Urinary bladder (tissue), 4 donors: Measurements from ENCODE around the gene TMEM121. TPM values are rescaled to one million over a fixed set of nuclear protein-coding genes. Genes with fewer than 3 reads are reported as not detected.
A peak's percentile ranks its signal among the peaks of the same experiment; 100 is the strongest.

Experiments used
- DNase-seq: peaks from one replicate; pipeline ENCODE4 v3.0.0-alpha.2; 2015; ENCODE audit errors: extremely low spot score
- H3K27ac ChIP-seq: one replicate; pipeline ENCODE4 v1.5.1; 2013; ENCODE audit warnings: low read depth, mild to moderate bottlenecking, moderate library complexity
- H3K36me3 ChIP-seq: one replicate; pipeline ENCODE4 v1.6.1; 2013; ENCODE audit warnings: mild to moderate bottlenecking, moderate library complexity; ENCODE audit not compliant: insufficient read depth
- H3K4me1 ChIP-seq: one replicate; pipeline ENCODE4 v1.6.1; 2013; ENCODE audit warnings: mild to moderate bottlenecking, moderate library complexity; ENCODE audit not compliant: insufficient read depth
- H3K4me3 ChIP-seq: one replicate; pipeline ENCODE4 v1.5.1; 2013; ENCODE audit warnings: low read depth, low read length
- WGBS: extraction: QIAGEN DNeasy Blood & Tissue Kit; methylation state at CpG from one replicate; pipeline ENCODE4 v1.1.7; 2013; 5-methylcytosine and 5-hydroxymethylcytosine counted together
- polyA plus RNA-seq: library from polyadenylated mRNA; stranded (reverse); fragments of 200-250 nt; gene quantifications from one replicate; pipeline ENCODE4 v1.2.3, GENCODE V29; 2013
- total RNA-seq: library from RNA; depleted of rRNA; stranded (reverse); fragments of >200 nt; gene quantifications from one replicate; pipeline ENCODE4 v1.2.3, GENCODE V29; 2014
- donor health status: healthy with polysubstance abuse.
- donor health status: healthy.

The TMEM121 gene
- total and polyA plus RNA-seq, 2 donors, result 1.3 to 6.7 TPM

DNA sequence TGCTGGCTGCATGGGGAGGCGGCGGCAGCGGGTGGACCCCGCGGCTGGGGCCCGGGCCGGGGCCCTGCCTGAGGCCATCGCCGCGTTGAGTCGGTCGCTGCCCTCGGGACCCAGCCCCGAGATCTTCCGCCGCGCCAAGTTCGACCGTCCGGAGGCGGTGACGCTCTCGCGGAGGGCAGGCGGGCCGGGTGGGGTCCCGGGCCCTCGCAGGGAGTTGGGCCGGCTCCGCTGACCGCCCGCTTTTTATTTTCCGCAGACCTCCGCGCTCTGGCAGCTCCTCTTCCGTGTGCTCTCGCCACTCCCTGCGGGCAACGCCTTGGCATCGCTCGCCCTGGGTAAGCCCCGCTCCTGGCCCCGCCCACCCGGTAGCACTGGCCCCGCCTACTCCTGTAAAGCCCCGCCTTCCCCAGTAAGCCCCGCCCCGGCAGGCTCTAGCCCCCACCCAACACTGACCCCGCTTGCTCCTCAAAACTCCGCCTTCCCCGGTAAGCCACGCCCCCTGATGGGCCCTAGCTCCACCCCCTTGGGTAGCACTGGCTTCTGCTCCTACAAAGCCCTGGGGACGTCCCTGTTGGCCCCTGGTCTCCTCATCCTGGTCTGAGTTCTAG lies 34.9 kb upstream of the TMEM121 start:
- H3K27ac ChIP-seq, result peak overlapping the region; percentile 61
- no peaks in the 10 kb centered on the region for H3K36me3 ChIP-seq
- 1% methylated on average over 53 of the region's 53 CpGs for WGBS
- no peaks in the 10 kb centered on the region for H3K4me1 ChIP-seq
- DNase-seq, result no peak
- peak overlapping the region; percentile 48 for H3K4me3 ChIP-seq

DNA sequence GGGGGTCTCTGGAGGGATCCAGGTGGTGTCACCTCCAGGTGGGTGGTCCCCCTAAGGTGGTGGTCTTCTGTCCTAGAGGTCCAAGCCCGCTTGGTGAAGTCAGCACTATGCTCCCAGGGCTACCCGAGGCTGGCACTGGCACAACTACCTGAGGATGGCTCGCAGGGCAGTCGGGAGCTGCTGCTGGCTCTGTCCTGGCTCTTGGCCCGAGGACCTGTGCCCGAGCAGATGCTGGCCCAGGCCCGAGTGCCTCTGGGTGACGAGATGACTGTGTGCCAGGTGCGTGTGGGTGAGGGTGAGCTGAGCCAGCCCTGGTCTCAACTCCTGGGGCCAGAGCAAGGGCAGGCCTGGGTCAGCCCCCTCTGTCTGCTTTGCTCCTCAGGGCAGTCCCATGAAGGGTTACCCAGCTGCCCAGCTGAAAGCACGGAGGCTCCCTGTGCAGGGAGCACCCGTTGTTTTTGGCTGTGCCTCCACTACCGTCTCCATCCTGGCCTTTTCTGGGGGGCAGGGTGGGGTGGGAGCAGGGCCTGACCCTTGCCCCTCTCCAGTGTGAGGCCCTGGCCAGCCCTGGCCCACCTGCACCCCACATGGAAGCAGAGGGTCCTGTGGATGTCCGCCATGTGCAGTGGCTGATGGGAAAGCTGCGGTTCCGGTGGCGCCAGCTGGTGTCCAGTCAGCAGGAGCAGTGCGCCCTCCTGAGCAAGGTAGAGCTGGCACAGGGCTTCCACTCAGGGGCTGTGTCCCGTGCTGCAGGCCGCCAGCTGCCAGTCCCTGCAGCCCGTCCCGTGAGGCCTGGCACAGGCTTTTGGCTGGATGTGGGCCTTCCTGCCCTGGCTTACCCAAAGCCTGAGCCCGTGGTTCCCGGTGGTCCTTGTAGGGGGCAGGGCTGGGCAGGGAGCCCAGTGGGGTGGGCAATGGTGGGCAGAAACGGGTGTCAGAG lies 34.1 kb upstream of the TMEM121 start:
- H3K4me1 ChIP-seq, result no peaks in the 10 kb centered on the region
- no peak overlapping the region for H3K4me3 ChIP-seq
- no peaks in the 10 kb centered on the region for H3K36me3 ChIP-seq
- DNase-seq, result no peak
- WGBS, result 85% methylated on average over 24 of the region's 24 CpGs
- no peak overlapping the region for H3K27ac ChIP-seq

DNA sequence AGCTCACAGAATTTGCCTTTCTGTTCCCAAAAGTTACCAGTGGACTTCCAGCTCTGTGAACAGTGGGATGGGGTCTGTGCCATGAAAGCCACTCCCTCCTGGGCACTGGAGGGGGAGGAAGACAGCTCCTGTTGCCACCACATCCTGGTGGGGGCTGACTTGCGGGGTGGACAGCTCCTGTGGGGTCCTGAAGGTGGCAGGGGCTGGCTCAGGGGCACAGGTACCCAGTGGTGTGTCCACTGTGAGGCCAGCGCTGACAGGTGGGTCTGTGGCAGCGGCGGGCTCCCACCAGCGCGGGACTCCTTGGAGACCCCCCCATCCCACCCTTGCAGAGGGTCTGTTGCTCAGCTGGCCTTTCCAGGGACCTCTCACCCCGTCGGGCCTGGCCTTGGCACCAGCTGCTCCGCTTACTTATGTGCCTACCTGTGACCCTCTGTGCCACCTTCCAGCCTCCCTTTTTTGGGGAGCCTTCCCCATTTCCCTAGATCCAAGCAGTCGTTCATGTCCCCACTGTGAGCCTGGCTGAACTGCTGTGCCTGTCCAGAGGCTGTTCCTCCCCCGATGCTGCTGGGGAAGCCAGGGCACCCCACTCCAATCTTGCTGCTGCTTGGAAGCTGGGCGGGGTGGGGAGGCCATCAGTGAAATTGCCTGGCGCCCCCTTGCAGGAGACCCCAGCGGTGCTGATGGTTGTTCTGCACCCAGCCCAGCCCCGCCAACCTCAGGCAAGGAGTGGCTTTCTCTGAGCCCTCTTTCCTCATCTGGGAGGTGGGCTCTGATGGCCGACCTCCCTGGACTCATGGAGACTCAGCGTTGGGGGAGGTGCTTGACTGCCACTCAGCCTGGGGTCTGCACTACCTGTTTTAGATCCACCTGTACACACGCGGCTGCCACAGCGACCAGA lies 33.2 kb upstream of the TMEM121 start:
- whole genome bisulfite sequencing, result 90% methylated on average over 20 of the region's 20 CpGs
- DNase-seq, result no peak
- Histone ChIP-seq H3K27ac (no peak overlapping the region), H3K4me1 (no peaks in the 10 kb centered on the region), H3K36me3 (no peaks in the 10 kb centered on the region), H3K4me3 (no peak overlapping the region)

DNA sequence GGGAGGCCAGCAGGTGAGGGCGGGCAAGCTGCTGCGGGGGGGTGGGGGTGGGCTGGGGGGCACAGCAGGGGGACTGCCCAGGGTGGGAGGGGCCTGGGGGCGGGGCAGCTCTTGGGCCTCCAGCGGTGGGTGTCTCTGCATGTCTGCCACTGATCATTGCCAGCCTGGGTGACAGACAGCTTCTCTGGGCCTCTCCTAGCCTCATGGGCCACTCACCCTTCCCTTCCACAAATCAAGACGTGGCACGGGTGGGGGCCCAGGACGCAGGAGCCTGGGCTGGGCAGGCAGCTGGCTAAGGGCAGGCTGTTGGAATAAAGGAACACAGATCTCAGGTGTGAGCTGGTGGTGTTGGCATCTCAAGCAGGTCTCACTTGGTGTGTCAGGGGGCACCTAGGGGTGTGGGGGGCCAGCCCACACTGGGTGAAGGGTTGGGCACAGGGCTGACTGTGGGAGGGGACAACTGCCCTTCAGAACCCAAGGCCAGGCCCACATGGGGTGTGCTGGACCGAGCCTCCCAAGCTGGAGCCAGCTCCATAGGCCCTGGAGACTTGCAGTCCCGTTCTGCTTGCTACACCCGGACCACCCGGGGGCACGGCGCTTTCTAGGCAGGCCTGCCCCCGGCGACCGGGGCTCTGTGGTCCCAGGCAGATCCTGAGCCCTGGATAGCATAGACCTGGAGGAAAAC lies 32.3 kb upstream of the TMEM121 start:
- Histone ChIP-seq H3K4me3 (no peak overlapping the region), H3K36me3 (no peaks in the 10 kb centered on the region), H3K27ac (no peak overlapping the region), H3K4me1 (no peaks in the 10 kb centered on the region)
- DNase-seq, result no peak
- WGBS, result 90% methylated on average over 16 of the region's 16 CpGs

DNA sequence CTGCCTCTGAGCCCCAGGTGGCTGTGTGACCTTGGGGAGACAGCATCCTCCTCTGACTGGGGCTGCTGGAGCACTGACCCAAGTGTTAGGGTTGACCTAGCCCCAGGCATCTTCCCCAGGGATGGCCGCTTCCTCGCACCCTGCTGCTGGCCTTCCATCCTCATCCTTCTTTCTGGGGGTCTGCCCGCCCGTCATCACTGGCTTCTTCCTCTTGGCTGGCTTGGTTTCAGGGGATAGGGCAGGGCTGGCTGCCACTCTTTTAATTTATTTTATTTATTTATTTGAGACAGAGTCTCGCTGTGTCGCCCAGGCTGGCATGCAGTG lies 31.8 kb upstream of the TMEM121 start:
- no peaks in the 10 kb centered on the region for H3K36me3 ChIP-seq
- WGBS, result over 99% methylated on average over 6 of the region's 6 CpGs

DNA sequence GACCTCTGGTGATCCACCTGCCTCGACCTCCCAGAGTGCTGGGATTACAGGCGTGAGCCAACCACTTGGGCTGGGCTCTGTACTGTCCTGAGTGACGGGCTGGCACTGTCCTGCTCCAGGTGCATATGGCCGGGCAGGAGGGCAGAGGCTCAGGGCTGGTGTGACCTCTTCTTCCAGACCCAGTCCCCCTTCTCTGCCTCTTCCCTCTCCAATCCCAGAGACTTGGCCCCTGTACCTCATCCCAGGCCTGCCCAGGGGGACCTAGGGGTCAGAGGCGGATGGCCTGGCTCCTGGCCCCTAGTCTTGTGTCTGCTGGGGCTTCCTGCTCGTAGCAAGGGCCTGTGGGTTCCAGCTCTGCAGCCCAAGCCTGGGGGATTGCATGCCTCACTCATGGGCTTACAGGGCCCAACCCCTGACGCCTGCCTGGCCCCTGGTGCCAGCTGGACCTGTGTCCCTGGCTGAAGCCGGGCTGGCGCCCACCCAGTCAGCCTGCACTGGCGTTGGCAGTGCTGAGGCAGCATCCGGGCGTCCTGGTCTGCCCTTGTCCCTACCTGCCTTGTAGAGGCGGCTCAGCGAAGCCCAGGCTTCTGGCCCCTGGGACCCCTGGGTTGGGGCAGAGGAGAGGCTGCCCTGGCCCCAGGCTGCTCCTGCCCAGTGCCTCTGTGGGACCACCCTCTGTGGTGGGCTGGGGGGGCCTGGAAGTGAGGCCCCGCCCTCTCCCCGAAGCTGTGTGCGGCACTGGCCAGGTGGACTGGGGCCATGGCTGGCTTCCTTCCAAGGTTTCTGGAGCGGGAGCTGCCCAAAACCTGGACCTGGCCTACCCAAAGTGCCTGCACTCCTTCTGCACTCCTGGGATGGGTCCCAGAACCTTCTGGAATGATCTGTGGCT lies 31.0 kb upstream of the TMEM121 start:
- no peak for DNase-seq

More for the DNA sequence above, 31.8 kb upstream of the TMEM121 start:
- no peak overlapping the region for H3K27ac ChIP-seq
- no peaks in the 10 kb centered on the region for H3K4me1 ChIP-seq
- H3K4me3 ChIP-seq, result no peak overlapping the region
- no peak for DNase-seq

DNA sequence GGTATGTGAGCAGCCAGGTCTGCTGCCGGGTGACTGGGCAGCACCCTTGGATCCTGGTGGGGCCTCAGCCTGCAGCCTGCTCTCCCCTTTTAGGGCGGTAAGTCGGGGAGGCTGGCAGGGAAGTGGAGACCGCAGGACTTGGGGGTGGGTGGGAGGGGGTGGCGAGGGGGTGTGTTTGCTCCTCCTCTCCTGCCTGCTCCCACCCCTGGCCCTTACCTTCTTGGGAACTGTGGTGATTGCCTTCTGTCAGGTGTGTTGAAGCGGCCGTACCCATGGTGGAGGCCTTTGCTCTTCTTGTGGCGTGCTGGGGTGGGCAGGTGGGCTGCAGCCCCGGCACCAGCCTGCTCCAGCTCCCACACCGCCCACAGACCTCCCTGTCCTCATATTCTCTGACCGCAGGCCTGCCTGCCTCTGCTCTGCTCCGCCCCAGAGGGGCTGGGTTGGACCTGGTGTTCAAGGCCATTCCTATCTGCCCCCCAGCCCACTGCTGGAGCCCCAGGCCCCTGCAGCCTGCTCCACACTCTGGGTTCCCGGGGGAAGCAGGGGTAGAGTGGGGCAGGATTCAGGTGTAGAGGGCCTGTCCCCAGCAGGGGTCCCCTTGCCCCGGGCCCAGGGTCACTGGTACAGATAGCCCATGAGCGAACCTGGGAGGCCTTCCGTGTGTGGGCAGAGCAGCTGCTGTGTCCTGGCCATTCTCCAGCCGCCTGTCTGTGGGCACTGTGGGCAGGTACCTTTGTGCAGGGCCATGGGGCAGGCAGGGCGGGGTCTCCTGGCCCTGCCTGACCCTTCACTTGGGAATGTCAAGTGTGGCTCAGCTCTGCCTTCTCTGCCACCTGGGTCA lies 30.2 kb upstream of the TMEM121 start:
- no peak for DNase-seq
- Histone ChIP-seq H3K27ac (no peak overlapping the region), H3K4me3 (no peak overlapping the region), H3K4me1 (no peaks in the 10 kb centered on the region), H3K36me3 (no peaks in the 10 kb centered on the region)
- WGBS, result 88% methylated on average over 18 of the region's 18 CpGs

More for the DNA sequence above, 31.0 kb upstream of the TMEM121 start:
- no peak overlapping the region for H3K4me3 ChIP-seq
- H3K36me3 ChIP-seq, result no peaks in the 10 kb centered on the region
- WGBS, result 84% methylated on average over 18 of the region's 18 CpGs
- no peak overlapping the region for H3K27ac ChIP-seq
- H3K4me1 ChIP-seq, result no peaks in the 10 kb centered on the region

DNA sequence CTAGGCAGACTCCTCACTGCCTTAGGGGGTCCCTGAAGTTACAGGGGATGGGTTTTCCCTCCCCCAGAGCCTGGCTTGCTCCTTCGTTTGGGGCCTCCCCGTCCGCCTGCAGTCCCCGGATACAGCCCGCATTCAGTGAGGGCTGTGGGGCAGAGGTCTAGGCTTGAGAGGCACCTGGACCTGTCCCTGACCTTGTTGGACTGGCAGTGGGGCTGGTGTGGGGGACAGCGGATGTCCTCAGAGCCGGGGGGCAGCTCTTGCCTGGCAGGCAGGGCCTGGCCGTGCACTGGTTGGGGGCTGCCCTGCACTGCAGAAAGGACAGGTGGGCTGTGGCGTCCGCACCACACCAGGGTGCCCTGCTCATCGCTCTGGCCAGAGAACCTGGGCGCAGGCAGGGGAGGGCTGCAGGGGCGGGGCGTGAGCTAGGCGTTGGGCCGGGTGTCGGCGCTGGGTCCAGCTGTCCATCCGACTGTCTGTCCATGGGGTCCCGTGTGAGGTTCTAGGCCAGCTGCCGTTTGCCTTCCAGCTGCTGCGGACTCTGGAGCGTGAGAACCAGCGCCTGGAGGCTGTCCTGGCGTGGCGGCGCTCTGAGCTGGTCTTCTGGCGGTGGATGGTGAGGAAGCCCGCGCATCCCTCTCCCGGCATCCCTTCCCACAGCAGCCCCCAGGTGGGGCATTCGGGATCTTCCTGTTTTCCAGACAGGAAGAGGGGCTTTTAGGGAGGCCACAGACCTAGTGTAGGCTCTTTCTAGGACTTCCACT lies 29.4 kb upstream of the TMEM121 start:
- DNase-seq, result no peak
- 94% methylated on average over 32 of the region's 32 CpGs for WGBS

DNA sequence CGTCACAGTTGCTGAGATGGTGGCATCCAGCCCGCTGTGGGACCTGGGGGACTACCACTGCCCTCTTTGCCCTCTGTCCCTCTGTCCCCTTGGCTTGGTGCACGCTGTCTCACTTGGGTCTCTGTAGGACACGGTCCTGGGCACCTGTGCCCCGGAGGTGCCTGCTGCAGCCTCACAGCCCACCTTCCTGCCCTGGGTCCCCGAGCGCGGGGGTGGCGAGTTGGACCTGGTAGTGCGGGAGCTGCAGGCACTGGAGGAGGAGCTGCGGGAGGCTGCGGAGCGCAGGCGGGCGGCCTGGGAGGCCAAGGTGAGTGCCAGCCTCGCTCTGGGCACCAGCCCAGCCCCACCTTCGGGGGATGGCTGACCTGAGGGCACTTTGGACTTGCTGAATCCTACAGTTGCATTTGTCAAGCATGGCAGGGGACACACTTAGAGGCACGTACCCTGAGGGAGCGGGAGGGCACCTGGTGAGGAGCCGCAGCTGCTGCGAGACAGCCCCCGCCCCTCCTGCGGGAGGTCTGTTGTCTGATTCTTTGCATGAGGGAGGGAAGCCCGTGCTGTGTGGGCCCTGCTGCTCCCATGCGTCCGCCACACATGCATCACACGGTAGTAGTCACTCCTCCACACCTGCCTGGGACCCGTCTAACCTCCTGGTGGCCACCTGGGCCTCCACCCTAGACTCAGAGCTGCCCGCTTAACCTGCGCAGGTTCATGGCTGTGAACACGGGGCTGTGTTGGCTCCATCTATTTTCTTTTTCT lies 28.5 kb upstream of the TMEM121 start:
- 91% methylated on average over 31 of the region's 31 CpGs for WGBS
- Histone ChIP-seq H3K4me1 (no peaks in the 10 kb centered on the region), H3K36me3 (no peaks in the 10 kb centered on the region), H3K27ac (no peak overlapping the region), H3K4me3 (no peak overlapping the region)
- DNase-seq, result no peak

More for the DNA sequence above, 29.4 kb upstream of the TMEM121 start:
- Histone ChIP-seq H3K4me1 (no peaks in the 10 kb centered on the region), H3K36me3 (no peaks in the 10 kb centered on the region), H3K27ac (no peak overlapping the region), H3K4me3 (no peak overlapping the region)

DNA sequence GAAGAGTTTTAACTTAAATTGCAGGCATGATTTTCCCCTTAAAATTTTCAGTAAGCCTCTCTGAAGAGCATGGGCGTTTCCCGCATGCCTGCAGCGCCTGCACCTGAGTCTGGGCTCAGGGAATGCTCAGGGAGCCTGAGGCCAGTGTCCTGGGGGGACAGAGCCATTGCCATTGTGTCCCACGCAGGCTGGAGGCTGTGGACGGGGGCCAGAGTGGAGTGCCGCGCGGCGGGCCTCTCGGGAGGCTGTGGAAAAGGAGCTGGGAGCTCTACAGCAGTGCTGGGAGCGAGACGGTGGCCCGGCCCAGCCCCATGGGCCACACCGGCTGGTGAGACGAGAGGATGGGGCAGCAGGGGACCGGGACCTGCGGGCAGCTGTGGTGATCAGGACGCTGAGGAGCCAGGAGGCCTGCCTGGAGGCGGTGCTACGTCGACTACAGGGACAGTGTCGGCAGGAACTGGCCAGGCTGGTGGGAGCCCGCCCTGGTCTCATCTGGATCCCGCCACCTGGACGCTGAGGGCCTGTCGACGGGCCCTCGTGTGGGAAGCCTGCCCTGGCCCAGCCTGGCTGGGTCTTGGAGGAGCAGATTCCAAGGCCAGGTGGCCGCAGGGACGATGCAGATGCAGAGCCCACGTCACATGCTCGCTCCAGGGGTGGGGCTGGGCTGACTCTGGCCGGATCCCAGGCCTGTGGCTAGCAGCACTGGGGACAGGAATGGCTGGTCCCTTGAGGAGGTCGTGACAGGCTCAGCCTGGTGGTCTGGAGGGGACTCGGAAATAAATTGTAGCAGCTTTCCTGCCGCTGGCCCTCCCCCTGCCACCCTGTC lies 27.7 kb upstream of the TMEM121 start:
- DNase-seq, result no peak
- no peaks in the 10 kb centered on the region for H3K36me3 ChIP-seq
- H3K27ac ChIP-seq, result no peak overlapping the region
- 85% methylated on average over 36 of the region's 36 CpGs for WGBS
- no peak overlapping the region for H3K4me3 ChIP-seq
- H3K4me1 ChIP-seq, result no peaks in the 10 kb centered on the region
